HG03108 (cell line): ENCODE results near the gene COL6A6.

Experiments used
- ATAC-seq: cut with Tn5 transposase; IDR thresholded peaks from one replicate; pipeline ENCODE4 v1.9.1; 2021; ENCODE audit warnings: moderate library complexity; ENCODE audit not compliant: unreplicated experiment

COL6A6 gene, protein sequence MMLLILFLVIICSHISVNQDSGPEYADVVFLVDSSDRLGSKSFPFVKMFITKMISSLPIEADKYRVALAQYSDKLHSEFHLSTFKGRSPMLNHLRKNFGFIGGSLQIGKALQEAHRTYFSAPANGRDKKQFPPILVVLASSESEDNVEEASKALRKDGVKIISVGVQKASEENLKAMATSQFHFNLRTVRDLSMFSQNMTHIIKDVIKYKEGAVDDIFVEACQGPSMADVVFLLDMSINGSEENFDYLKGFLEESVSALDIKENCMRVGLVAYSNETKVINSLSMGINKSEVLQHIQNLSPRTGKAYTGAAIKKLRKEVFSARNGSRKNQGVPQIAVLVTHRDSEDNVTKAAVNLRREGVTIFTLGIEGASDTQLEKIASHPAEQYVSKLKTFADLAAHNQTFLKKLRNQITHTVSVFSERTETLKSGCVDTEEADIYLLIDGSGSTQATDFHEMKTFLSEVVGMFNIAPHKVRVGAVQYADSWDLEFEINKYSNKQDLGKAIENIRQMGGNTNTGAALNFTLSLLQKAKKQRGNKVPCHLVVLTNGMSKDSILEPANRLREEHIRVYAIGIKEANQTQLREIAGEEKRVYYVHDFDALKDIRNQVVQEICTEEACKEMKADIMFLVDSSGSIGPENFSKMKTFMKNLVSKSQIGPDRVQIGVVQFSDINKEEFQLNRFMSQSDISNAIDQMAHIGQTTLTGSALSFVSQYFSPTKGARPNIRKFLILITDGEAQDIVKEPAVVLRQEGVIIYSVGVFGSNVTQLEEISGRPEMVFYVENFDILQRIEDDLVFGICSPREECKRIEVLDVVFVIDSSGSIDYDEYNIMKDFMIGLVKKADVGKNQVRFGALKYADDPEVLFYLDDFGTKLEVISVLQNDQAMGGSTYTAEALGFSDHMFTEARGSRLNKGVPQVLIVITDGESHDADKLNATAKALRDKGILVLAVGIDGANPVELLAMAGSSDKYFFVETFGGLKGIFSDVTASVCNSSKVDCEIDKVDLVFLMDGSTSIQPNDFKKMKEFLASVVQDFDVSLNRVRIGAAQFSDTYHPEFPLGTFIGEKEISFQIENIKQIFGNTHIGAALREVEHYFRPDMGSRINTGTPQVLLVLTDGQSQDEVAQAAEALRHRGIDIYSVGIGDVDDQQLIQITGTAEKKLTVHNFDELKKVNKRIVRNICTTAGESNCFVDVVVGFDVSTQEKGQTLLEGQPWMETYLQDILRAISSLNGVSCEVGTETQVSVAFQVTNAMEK (N-terminal part only)

DNA sequence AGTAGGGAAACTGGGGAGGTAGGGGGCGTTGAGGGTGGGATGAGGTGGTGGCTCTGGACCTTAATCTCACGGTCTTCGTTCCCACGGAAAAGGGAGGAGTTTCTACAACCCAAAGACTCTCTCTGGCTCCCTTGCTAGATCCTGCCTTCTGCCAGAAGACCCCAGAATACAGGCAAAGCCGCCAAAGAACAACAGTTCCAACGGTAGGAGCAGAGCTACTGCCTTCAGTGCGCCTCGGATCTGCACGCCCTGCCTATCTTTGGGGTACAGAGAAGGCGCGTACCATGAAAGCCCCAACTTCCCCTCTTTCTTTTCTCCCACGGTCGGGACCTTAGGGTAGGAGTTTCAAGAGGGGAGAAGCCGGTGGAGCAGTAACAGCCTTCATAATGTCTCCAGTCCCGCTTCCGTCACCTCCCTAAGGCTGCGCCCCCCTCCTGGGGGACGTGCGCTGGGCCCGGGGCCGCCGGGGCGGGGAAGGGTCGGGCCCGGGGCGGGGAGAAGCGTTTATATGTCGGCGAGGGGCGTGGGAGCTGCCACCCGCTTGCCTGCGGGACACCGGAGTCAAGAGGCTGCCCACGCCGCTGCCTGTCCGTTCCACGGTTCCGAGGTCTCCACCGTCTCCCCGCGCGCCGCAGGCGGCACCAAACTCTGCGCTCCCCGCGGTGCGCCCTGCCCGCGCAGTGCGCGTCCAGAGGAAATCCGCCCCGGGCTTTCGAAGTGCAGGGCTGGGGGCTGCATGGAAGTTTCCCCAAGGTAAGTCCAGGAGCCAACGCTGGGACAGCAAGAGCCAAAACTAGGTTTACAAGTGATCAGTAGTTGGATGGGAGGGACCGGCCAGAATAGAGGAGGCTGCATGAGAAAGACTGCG is at the start of gene COL6A6:
TSS of gene COL6A6 (plus strand) at position 533 of the 868 bp plus-strand sequence. CDS start 43,188 bp downstream, outside the sequence.
- no peak for ATAC-seq

DNA sequence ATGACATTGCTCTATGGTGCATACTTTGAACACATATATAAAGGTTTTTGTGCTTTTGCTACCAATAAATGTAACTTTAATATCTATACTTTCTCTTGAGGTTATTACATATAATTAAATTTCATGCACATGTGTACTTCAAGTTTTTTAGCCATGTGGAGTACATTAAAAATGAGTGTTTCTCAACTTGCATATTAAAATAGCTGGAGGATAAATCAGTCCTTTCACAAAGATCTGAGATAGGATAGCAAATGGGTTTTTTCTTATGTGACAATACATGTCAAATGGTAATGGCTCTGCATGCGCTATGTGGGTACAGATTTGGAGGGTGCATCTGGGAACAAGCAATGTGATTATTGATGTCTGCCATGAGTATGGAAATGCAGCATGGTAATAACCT is 48.7 kb upstream of the COL6A6 start:
- ATAC-seq = no peak

- no peak for ATAC-seq
Measured at GRCh38 chr3:130470126-130470525, 46.9 kb upstream of the COL6A6 start.

- no peak for ATAC-seq
Measured at GRCh38 chr3:130473416-130473815, 43.6 kb upstream of the COL6A6 start.

GRCh38 chr3:130480736-130481135 is 36.2 kb upstream of the COL6A6 start:
- ATAC-seq = no peak

GRCh38 chr3:130488288-130488687 is 28.7 kb upstream of the COL6A6 start:
- no peak for ATAC-seq

DNA sequence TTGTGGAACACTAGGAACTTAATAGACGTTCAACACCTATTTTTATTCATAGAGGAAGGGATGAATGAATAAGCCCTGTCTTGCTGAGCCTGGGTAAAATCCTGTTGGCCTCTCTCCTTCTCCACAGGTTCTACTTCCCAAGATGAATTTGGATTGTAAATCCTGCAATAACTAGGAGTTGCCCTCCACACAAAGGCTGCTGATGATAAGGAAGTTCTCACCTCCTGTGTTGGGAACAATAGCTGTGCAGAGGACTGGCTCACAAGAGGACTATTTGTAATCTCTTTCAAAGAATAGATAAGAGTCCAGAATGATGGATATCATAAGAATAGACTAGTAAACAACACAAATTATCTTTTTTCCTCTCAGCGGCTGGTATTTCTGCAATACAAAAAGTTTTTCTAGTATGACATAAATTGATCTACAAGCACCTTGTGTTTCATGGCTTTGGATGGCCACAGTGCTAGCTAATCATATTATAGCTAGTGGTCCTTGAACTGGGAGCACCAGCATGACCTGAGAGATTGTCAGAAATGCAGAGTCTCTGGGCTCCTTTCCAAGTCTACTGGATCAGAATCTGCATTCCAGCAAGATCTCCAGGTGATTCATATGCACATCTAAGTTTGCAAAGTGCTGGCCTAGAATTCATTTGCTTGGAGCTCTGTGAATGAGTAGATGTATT is 28.1 kb upstream of the COL6A6 start:
- ATAC-seq = no peak

- no peak for ATAC-seq
Measured at GRCh38 chr3:130490241-130490640, 26.7 kb upstream of the COL6A6 start.

DNA sequence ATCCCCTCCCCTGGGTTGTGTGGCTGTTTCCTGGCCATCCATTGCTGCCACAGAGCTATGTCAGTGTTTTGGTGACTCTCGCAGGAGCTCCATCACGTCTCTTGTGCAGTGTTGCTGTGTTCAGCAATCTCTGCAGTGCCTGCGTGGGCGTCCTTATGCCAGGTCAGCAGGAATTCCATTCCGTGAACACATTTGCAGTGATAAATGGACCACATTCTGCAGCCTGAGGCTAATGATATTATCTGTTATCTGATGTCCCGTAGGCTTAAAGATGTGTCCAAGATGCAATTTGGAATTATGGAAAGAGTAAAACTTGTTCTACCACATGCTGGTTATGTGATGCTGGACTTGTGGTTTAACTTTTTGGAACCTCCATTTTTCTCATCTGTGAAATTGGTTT is 25.5 kb upstream of the COL6A6 start:
- no peak for ATAC-seq

- no peak for ATAC-seq
Measured at GRCh38 chr3:130504701-130505100, 12.3 kb upstream of the COL6A6 start.

DNA sequence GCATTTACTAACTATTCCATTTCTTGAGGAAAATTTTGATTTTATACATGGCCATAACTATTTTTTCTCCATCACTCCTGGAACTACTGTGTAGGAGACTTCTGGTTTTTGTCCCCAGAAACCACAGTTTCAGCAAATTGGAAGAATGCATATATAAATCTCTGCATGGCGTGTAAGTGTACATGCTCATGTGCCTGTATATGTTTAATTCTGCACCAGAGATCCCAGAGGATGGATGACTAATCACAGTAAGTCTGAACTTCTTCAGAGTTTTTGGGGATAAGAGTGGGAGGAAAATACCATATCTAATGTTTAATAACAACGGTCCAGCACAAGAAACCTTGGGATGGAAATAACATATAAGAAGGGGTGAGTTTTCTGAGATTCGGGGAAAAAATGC is 10.9 kb upstream of the COL6A6 start:
- no peak for ATAC-seq

- no peak for ATAC-seq
Measured at GRCh38 chr3:130507746-130508145, 9.2 kb upstream of the COL6A6 start.

DNA sequence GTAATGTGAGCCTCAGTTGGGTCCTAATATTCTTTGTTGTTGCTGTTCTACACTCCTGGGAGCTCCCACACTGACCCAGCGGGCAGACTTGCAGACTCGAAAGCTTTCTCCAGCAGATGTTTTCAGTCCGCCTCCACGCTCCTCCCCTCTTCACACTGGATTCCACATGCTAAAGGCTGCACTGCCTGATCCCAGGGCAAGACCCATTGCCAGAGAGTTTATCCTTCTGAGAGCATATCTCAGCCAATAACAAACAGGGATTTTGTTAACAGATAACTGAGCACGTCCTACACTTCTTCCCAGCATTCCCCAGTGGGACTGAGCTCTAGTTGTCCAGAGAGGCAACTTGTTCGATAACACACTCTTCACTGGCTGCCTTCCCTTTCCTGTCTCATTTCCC is 8.0 kb upstream of the COL6A6 start:
- ATAC-seq = no peak

DNA sequence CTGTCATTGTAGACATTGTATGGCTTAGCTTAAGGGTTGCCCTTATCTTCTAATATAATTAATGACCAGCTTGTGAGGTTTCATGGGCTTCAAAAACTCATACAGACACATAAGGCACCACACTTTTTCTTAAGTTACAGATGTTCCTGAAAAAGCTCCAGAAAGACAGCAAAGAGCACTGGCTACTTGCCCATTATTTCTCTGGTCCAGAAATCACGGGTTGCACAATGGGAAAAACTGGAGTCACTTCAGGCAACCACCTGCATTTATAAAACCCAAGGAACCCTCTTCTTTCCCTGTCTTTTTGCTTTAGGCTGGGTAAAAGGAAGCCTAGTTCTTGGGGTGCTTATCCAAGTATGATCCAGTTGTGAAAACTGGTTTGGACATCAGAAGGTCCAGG is 2.3 kb upstream of the COL6A6 start:
- ATAC-seq = no peak

DNA sequence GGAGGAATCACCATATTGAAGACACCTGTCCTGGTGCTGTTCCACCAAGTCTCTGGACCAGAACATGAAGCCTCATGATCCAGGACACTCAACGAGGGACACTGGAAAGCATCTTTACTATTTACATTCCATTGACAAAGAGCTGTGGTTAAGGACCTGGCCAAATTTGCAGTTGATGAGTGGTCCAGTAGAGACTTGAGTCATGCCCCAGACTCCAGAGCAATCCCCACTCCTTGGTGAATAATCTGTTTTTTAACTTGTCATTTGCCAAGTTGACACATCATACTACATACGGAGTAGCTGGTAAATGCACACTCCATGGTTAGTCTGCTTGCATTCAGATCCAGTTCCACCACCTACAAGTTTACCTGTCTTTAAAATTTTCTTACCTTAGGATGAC is 1.2 kb upstream of the COL6A6 start:
- no peak for ATAC-seq

DNA sequence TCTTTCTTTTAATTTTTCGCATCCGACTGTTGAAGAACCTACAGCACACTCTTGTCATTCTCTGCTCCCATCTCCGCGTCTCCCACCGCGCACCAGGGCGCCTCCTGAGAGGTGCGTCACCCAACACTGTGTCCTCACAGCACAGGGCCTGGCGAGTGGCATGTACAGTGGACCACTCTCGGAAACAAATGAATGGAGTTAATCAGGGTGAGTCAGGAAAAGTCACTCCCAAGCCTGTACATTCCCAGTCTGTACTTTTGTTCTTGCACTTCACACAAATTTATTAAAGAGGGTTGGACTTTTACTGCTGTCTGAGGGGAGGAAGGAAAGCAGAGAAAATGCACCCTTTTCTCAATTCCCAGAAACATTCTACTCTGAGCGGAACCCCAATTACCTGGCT is 625 bp downstream of the COL6A6 start:
- no peak for ATAC-seq

DNA sequence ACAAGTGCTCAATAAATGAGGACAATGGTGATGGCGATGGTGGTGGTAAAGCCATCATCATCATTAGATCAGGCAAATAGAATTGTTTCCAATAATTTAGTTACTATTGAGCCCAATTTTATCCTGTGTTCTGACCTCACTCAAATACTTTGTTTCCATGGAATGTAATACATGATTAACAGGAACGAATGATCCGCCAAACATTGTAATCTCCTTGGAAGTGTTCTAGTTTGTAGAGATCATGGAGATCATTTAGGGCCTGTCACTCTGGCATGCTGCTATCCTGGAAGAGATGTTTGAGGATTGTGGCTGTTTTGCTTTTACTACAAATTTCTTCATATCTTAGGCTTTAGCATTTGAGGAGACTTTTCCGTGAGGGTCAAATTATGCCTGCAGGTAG is 2.8 kb downstream of the COL6A6 start:
- no peak for ATAC-seq

GRCh38 chr3:130522399-130522798 is 5.4 kb downstream of the COL6A6 start:
- ATAC-seq = no peak

DNA sequence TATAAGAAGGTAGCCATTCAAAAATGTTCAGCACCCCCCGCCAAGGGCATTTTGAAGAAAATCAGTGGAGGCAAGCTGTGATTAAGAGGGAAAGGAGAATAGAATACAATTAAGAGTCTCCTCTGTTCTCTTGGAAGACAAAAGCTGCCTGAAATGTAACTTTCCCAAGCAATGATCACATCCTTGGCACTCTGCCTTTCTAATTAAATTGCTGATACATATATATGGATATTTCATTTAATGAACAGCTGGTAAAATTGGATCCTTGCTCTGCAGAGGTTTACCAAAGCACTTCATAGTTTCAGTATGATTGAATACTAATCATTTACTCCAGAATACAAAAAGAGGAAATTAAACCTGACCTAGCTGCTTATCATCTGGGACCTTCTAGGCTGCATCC is 10.4 kb downstream of the COL6A6 start:
- ATAC-seq = no peak

DNA sequence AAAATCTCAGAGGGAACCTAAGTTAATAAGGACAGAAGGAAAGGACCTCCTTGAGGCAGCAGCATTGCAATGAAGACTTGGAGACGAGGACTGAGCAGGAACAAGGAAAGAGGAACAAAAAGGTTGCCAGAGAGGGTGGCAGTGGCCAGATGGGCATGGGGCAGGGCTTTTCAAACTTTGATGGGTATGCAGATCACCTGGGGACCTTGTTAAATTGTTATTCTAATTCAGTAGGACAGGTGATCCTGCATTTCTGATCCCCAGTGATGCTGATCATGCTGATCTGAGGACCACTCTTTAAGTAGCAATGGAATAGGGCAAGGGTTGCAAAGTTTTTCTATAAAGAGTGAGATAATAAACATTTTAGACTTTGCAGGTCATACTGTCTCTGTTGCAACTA is 11.1 kb downstream of the COL6A6 start:
- no peak for ATAC-seq
